Choroid plexus epithelial cell (primary cell): ENCODE results near the gene MPG.
A peak's percentile ranks its signal among the peaks of the same experiment; 100 is the strongest.

Experiments used
- DNase-seq: peaks from one replicate; pipeline ENCODE4 v3.0.0-alpha.2; 2010; ENCODE audit warnings: low read depth
- H3K4me3 ChIP-seq: 2 replicates; pipeline ENCODE4 v1.5.1; 2011; ENCODE audit warnings: low read depth, mild to moderate bottlenecking, control low read depth, low read length, moderate library complexity
- TF ChIP-seq, protein P1 (sequence below): conservative IDR thresholded peaks from 2 replicates; pipeline ENCODE4 v1.5.1; 2011; ENCODE audit warnings: low read depth, mild to moderate bottlenecking, control low read depth, inconsistent platforms, low read length, moderate library complexity

MPG gene

DNA sequence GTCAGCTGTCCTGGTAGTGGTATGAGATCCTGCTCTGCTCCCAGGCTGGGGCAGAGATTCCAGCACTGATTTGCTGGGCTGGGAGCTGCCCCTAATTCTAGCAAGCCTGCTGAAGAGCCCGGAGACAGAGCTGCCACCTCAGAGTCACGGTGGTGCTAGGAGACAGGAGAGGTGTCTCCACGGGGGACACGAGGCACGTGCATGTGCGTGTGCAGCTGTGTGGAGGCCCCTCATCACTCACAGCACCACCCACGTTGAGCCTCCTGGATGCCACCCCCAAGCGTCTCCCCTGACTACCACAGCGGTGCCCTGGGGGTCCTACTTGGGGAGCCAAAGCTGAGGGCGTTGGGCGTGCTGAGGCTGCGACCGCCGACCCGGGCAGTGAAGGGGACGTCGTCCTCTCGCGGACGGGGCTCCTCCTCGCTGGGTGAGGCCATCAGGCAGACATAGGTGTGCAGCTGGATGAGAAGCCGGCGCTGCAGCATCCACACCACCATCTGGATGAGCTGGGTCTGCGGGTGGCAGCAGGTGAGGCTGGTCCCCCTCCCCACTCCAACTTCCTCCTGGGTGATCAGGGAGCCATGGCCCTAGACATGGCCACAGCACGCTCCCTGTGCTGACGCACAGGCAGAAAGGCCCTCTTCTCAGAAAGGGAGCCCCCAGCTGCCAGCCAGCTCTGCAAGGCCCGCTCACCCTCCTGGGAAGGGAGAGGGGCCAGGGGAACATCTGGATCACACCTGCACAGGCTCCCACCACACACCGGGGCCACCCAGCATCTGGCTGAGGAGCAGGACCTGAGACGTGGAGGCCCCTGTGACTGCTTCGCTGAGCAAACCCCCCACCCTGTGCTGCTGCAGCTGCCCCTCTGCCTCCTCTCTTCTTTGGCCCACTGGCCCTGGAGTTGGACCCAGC is 11.6 kb downstream of the MPG start:
- TF ChIP-seq, protein P1, sequence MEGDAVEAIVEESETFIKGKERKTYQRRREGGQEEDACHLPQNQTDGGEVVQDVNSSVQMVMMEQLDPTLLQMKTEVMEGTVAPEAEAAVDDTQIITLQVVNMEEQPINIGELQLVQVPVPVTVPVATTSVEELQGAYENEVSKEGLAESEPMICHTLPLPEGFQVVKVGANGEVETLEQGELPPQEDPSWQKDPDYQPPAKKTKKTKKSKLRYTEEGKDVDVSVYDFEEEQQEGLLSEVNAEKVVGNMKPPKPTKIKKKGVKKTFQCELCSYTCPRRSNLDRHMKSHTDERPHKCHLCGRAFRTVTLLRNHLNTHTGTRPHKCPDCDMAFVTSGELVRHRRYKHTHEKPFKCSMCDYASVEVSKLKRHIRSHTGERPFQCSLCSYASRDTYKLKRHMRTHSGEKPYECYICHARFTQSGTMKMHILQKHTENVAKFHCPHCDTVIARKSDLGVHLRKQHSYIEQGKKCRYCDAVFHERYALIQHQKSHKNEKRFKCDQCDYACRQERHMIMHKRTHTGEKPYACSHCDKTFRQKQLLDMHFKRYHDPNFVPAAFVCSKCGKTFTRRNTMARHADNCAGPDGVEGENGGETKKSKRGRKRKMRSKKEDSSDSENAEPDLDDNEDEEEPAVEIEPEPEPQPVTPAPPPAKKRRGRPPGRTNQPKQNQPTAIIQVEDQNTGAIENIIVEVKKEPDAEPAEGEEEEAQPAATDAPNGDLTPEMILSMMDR: no peak
- no peak for DNase-seq
- no peak overlapping the region for H3K4me3 ChIP-seq

DNA sequence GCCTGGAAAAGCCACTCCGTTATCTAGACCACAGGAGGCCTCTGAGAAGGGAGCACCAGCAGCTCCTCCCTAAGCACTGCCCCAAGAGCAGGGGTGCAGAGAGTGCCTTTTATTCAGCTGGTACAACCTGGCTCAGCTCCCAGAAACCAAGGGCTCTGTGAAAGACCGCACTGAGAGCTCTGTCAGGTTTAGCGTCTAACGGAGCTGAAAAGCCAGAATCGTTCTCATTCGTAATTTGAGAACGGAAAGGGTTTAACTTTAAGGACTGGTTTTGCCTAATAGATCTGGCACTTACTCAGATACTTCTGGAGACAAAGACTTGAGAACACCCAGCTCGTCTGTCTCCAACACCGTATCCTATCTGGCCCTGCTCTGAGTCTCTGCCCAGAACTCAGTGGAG is 13.5 kb downstream of the MPG start:
- no peak overlapping the region for H3K4me3 ChIP-seq
- TF ChIP-seq, protein P1: no peak
- DNase-seq: no peak

DNA sequence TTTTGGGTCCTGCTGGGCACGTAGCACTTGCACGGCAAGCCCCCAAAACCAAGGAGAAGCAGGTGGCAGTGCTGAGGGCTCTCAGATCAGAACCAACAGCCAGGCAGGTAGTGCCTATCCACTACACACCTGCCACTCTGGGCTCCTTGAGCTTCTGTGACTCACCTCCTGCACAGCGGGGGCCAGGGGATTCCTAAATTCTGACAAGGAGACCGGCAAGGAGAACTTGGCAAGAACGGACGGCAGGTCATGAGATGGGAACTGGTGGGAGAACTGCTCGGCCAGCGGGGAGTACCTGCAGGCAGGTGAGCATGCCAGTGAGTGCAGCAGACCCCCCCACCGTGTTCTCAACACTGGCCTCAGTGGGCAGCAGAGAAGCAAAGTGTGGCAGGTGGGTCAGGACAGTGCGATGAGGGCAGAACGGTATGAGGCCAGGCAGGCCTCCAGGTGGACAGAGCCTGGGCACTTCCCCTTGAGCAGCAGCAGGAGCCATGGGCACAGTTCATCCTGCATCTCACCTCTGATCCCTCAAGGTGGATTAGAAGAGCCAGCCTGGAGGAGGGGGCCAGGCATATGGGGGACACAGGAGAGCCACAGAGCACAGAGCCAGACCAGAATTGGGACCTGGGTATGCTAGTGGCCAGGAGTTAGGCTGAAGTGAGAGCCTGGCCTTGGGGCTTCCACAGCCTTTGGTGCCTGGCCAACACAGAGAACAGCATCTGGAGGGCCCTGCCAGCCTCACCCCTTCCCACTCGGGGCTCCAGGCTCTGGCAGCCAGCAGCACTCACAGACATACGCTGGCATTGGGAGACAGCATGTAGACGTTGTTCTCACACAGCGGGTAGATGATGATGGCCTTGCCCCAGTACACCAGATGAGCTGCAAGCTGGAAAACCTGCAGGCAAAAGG is 14.7 kb downstream of the MPG start:
- DNase-seq: no peak
- no peak overlapping the region for H3K4me3 ChIP-seq
- TF ChIP-seq, protein P1: no peak

DNA sequence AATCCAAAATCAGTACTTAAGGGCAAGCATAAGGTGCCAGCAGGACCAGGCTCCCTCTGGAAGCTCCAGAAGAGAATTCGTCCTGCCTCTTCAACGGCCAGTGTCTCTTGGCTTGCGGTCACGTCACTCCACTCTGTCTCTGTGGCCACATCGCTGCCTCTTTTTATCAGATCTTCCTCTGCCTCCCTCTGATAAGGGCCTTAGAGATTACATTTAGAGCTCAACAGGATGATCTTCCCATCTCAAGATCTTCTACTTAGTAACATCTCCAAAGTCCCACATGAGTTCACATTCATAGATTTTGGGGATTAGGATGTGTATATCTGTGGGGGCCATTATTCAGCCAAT is 16.9 kb downstream of the MPG start:
- no peak for DNase-seq
- TF ChIP-seq, protein P1: no peak
- no peak overlapping the region for H3K4me3 ChIP-seq

DNA sequence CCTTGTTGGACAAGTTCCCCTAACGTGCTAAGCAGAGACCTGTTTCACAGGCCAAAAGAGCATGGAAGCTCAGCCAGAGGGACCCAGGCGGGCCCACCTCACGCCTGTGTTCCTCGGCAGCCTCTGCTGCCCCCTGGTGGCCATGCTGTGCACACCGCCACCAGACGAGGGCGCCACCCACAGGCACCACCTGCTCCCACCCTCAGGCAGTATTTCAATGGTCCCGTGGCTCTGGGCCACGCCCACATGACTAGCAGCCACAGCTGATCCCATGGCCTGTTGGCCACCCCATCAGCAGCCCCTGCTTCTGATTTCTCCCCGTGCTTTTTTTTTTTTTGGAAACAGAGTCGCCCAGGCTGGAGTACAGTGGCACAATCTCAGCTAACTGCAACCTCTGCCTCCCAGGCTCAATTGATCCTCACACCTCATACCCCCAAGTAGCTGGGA is 18.9 kb downstream of the MPG start:
- DNase-seq: peak; percentile 91
- TF ChIP-seq, protein P1: peak; percentile 97
- no peak overlapping the region for H3K4me3 ChIP-seq

DNA sequence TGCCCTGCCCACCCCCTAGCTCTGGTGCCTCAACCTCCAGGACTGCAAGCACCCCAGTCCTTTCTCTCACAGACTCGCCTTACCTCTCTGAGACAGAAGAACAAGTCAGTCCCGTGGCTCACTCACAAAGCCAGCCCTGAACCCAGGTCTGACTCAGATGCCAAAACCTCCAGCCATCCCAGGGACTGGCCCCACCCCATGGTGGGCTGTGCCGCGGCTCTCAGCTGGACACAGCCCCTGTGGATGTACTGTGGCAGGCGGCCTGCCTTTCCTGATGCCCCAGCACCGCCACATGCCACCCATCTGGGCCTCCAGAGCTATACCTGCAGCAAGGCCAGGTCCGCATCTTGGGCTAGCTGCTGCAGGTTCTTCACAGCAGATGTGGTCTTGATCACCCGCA is 19.8 kb downstream of the MPG start:
- H3K4me3 ChIP-seq: no peak overlapping the region
- TF ChIP-seq, protein P1: no peak
- peak; percentile 43 for DNase-seq
